Inferior parietal cortex (tissue), 1 donor: ENCODE results near the gene CCNT2.
"Not testable (repeated sequence)": the region's sequence is repeated elsewhere in the genome, so short reads cannot be mapped to it uniquely, and the experiment has no call there.

Source experiments
- DNase-seq: peaks from one replicate; pipeline ENCODE4 v3.0.0-alpha.2; 2016; ENCODE audit errors: extremely low spot score

The CCNT2 gene

GRCh38 chr2:134975281-134976009, 56.8 kb downstream of the CCNT2 start:
- DNase-seq = no peak

GRCh38 chr2:134976074-134976702, 57.6 kb downstream of the CCNT2 start:
- no peak for DNase-seq

GRCh38 chr2:134977104-134977503, 58.5 kb downstream of the CCNT2 start:
- DNase-seq = not testable (repeated sequence)

- no peak for DNase-seq
Observed at GRCh38 chr2:134979221-134979620, 60.6 kb downstream of the CCNT2 start.

- no peak for DNase-seq
Observed at GRCh38 chr2:134980639-134981038, 62.0 kb downstream of the CCNT2 start.

- no peak for DNase-seq
Observed at GRCh38 chr2:134982603-134983002, 64.0 kb downstream of the CCNT2 start.

GRCh38 chr2:134985061-134985460, 66.4 kb downstream of the CCNT2 start:
- no peak for DNase-seq

- DNase-seq = peak; percentile 54
Observed at GRCh38 chr2:134988994-134989605, 70.5 kb downstream of the CCNT2 start.

GRCh38 chr2:134999521-134999920, 80.9 kb downstream of the CCNT2 start:
- DNase-seq = no peak

GRCh38 chr2:135002836-135003235, 84.2 kb downstream of the CCNT2 start:
- DNase-seq = no peak

- DNase-seq = peak; percentile 79
Observed at GRCh38 chr2:135004005-135004746, 85.6 kb downstream of the CCNT2 start.

- no peak for DNase-seq
Observed at GRCh38 chr2:135005753-135006152, 87.1 kb downstream of the CCNT2 start.
